Glutamatergic neuron (in vitro differentiated cells): Measurements from ENCODE around the gene UQCR11. TPM values are rescaled to one million over a fixed set of nuclear protein-coding genes. Genes with fewer than 3 reads are reported as not detected.

Source experiments
- DNase-seq: peaks from one replicate; pipeline ENCODE4 v3.0.0; 2022
- H3K27ac Mint-ChIP-seq: one replicate; pipeline ENCODE4 v1.8.0; 2020; ENCODE audit warnings: mild to moderate bottlenecking, mixed read lengths, inconsistent platforms; ENCODE audit not compliant: unreplicated experiment
- H3K27me3 Mint-ChIP-seq: one replicate; pipeline ENCODE4 v1.8.0; 2020; ENCODE audit warnings: mild to moderate bottlenecking, moderate library complexity, mixed read lengths, inconsistent platforms; ENCODE audit not compliant: unreplicated experiment
- H3K36me3 Mint-ChIP-seq: one replicate; pipeline ENCODE4 v1.8.0; 2020; ENCODE audit warnings: mild to moderate bottlenecking, mixed read lengths, inconsistent platforms; ENCODE audit not compliant: unreplicated experiment
- H3K4me1 Mint-ChIP-seq: one replicate; pipeline ENCODE4 v1.8.0; 2020; ENCODE audit warnings: mild to moderate bottlenecking, low read depth, mixed read lengths, inconsistent platforms; ENCODE audit not compliant: unreplicated experiment
- H3K4me3 Mint-ChIP-seq: one replicate; pipeline ENCODE4 v1.8.0; 2020; ENCODE audit warnings: mild to moderate bottlenecking, mixed read lengths, inconsistent platforms; ENCODE audit not compliant: unreplicated experiment
- H3K9me3 Mint-ChIP-seq: one replicate; pipeline ENCODE4 v1.8.0; 2020; ENCODE audit warnings: mild to moderate bottlenecking, moderate library complexity, mixed read lengths, inconsistent platforms; ENCODE audit not compliant: unreplicated experiment
- CTCF ChIP-seq: fragments of 200-600 bp; sonication (generic); IDR thresholded peaks from one replicate; pipeline ENCODE4 v1.5.0; 2021; ENCODE audit not compliant: partially characterized antibody, unreplicated experiment
- total RNA-seq: library from RNA; stranded (reverse); fragmentation: NEBNext Ultra II Directional; extraction: Animal tissue kit (Norgen Biotek cat#: 25700); gene quantifications from one replicate; pipeline ENCODE4 v1.2.1, GENCODE V29; 2021; ENCODE audit not compliant: unreplicated experiment

Gene UQCR11
- total RNA-seq, 1 donor from 2014 or later = 204 TPM

GRCh38 chr19:1584500-1585242 lies 20.6 kb downstream of the UQCR11 start:
- Mint-ChIP-seq H3K4me1 (peaks cover 10% of the 10 kb centered on the region), H3K4me3 (no peak overlapping the region), H3K36me3 (peaks cover 5% of the 10 kb centered on the region), H3K9me3 (no peaks in the 10 kb centered on the region), H3K27me3 (no peaks in the 10 kb centered on the region), H3K27ac (no peak overlapping the region)
- DNase-seq = no peak
- no peak for TF ChIP-seq CTCF

GRCh38 chr19:1582201-1582600 lies 23.1 kb downstream of the UQCR11 start:
- Mint-ChIP-seq H3K36me3 (peaks cover 5% of the 10 kb centered on the region), H3K4me3 (no peak overlapping the region), H3K9me3 (no peaks in the 10 kb centered on the region), H3K27ac (no peak overlapping the region), H3K27me3 (no peaks in the 10 kb centered on the region), H3K4me1 (peaks cover under 1% of the 10 kb centered on the region)
- no peak for TF ChIP-seq CTCF
- DNase-seq = no peak

GRCh38 chr19:1580957-1581356 lies 24.3 kb downstream of the UQCR11 start:
- Mint-ChIP-seq H3K36me3 (peaks cover 2% of the 10 kb centered on the region), H3K4me1 (no peaks in the 10 kb centered on the region), H3K4me3 (no peak overlapping the region), H3K27ac (no peak overlapping the region), H3K9me3 (no peaks in the 10 kb centered on the region), H3K27me3 (peaks cover under 1% of the 10 kb centered on the region)
- no peak for DNase-seq
- TF ChIP-seq CTCF = no peak

- no peaks in the 10 kb centered on the region for H3K36me3 Mint-ChIP-seq
- no peak overlapping the region for H3K4me3 Mint-ChIP-seq
- H3K9me3 Mint-ChIP-seq = no peaks in the 10 kb centered on the region
- no peaks in the 10 kb centered on the region for H3K4me1 Mint-ChIP-seq
- TF ChIP-seq CTCF = no peak
- peaks cover 4% of the 10 kb centered on the region for H3K27me3 Mint-ChIP-seq
- DNase-seq = no peak
- H3K27ac Mint-ChIP-seq = no peak overlapping the region
Measured at GRCh38 chr19:1580382-1580781, 24.9 kb downstream of the UQCR11 start.

DNA sequence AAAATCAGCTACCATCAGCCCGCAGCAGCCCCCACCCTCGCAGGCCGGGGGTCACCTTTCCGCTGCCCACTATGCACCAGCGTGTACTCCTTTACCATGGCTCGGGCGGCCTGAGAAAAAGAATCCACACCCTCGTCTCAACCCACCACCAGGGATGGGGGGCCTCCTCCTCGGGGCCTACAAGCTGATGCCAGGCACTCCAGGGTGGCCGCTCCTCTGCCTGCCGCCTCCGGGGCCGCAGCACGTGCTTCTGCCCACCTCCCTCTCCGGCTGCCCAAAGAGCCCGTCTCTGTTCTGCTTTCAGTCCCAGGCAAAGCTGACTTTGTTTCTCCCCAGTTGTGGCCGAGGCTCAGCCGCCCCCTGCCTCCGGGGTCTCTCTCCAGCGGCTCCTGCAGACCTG lies 26.0 kb downstream of the UQCR11 start:
- TF ChIP-seq CTCF = no peak
- Mint-ChIP-seq H3K27me3 (peaks cover 7% of the 10 kb centered on the region), H3K27ac (no peak overlapping the region), H3K9me3 (no peaks in the 10 kb centered on the region), H3K36me3 (no peaks in the 10 kb centered on the region), H3K4me3 (no peak overlapping the region), H3K4me1 (no peaks in the 10 kb centered on the region)
- no peak for DNase-seq
